HG03196 (cell line): ENCODE results near the gene CNTNAP2.

Source experiments
- ATAC-seq: cut with Tn5 transposase; IDR thresholded peaks from one replicate; pipeline ENCODE4 v1.9.1; 2021; ENCODE audit not compliant: unreplicated experiment

Gene CNTNAP2

DNA sequence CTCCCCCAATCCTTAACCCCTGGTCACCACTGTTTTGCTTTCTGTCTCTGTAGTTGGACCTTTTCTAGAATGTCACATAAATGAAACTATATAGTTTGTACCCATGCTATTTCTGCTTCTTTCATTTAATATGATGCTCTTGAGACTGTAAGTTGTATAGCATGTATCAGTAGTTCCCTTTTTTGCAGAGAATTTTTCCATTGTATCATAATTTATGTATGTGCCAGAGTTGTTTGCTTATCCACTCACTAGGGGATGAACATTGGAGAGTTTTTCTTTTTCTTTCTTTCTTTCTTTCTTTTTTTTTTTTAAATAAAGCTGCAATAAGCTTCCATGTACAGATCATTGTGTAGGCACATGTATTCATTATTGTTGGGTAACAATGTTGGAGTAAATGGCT is 544.8 kb downstream of the CNTNAP2 start:
- no peak for ATAC-seq

GRCh38 chr7:146661929-146662328 is 545.3 kb downstream of the CNTNAP2 start:
- ATAC-seq, result no peak

DNA sequence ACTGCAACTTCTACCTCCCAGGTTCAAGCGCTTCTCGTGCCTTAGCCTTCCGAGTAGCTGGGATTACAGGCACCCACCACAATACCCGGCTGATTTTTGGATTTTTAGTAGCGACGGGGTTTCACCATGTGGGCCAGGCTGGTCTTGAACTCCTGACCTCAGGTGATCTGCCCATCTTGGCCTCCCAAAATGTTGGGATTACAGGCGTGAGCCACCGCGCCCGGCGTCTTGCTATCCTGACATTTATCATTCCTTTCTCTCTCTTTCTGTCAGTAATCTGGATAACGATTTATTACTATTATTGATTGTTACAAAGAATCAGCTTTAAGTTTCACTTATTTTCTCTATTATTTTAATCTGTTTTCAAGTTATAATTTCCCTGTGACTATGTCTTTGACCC is 548.4 kb downstream of the CNTNAP2 start:
- ATAC-seq, result no peak

- ATAC-seq, result no peak
Observed at GRCh38 chr7:146670532-146670931, 553.9 kb downstream of the CNTNAP2 start.

- ATAC-seq, result no peak
Observed at GRCh38 chr7:146681487-146681886, 564.9 kb downstream of the CNTNAP2 start.

GRCh38 chr7:146683439-146683838 is 566.8 kb downstream of the CNTNAP2 start:
- no peak for ATAC-seq

DNA sequence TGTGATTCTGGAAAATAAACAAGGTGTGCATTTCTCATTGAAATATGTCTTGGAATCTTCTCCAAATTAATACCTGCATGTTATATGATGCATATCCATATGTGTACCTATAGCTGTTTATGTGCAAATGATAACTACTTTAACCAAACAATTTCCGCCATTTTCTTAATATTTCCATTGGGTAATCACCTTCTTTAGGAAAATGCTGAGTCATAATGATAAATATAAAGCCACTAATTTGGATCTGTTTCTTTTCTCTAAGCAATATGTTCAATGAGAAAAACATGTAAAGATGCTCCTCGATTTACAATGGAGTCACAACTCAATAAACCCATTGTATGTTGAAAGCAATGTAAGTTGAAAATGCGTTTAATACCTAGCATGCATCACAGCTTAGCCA is 574.4 kb downstream of the CNTNAP2 start:
- no peak for ATAC-seq

- ATAC-seq, result no peak
Observed at GRCh38 chr7:146698995-146699610, 582.5 kb downstream of the CNTNAP2 start.

DNA sequence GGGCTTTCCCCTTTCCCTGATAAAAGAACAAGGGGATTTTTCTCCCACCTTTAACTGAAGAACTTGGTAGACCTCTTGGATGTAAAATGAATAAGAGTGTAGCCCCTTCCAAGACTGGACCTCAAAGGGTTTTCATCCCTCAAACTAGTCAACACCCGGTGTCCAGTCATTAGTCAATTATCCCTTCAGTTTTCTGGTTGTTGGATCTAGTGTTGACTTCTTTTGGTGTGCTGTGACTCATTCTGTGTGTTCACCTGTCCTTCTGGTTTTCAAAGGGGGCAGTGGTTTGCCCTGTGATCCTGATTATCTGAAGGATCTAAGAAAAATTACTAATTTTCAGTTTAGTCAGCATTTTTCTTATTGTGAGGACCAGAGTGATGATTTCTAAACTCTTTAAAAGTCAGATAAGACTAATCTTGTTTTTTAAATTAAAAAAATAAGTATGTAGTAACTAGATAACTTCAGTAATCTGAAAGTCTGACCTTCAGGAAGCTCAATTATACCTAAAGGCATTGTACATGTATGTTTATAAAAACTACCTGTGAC is 583.5 kb downstream of the CNTNAP2 start:
- ATAC-seq, result no peak

DNA sequence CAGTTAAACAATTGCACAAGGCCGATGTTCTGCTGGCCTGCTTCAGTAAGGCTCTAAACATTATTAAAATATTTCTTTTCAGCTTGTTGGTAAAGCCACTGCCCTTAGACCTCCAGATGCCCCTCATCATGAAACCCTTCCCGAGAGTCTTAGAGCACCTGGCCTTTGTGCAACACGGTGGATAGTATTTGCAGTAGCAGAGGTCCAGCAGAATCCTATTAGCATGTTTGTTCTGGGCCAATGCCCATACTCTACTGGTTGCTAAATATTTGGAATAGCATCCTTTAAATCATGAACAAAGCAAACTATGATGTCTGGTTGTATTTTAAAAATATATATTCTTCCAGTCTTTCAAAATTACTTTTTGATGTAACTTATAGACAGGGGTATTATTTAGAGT is 584.6 kb downstream of the CNTNAP2 start:
- no peak for ATAC-seq

- no peak for ATAC-seq
Observed at GRCh38 chr7:146702898-146703297, 586.3 kb downstream of the CNTNAP2 start.

GRCh38 chr7:146709451-146710027 is 592.9 kb downstream of the CNTNAP2 start:
- ATAC-seq, result no peak

DNA sequence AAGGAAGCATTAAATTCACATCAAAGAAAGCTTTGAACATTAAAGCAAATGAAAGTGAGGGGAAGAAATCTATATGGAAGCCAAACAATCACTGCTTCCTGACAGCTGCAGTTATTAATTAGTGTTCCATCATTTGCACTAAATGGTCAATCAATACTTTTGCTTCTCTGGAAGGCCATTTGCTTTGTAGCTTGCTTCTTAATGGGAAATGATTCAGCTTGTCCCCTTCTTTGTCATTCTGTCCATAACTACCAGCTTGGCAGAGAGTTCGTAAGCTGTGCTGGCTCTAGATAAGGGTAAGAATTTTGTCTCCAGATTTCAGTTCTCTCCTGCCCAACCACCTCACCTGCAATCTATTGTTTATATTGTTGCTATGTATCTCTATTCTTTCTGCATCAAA is 596.6 kb downstream of the CNTNAP2 start:
- ATAC-seq, result no peak

- ATAC-seq, result no peak
Observed at GRCh38 chr7:146713934-146714333, 597.3 kb downstream of the CNTNAP2 start.

- no peak for ATAC-seq
Observed at GRCh38 chr7:146720195-146720594, 603.6 kb downstream of the CNTNAP2 start.

- ATAC-seq, result no peak
Observed at GRCh38 chr7:146722986-146723385, 606.4 kb downstream of the CNTNAP2 start.

DNA sequence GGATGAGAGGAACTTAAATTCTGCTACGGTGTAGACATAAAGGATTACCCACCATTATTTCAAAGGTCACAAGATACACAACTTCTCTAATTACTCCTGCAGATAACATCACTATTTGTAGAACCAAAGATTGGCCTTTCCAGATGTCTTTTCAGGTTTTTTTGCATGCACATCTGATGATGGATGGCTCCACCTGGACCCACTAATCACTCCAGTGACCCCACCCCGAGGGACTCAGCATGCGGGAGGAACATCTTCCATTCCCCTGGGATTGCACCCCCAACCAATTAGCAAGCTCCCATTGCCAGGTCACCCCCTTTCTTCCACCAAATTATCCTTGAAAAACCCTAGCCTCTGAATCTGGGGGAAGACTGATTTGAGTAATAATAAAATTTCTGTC is 608.9 kb downstream of the CNTNAP2 start:
- ATAC-seq, result no peak

DNA sequence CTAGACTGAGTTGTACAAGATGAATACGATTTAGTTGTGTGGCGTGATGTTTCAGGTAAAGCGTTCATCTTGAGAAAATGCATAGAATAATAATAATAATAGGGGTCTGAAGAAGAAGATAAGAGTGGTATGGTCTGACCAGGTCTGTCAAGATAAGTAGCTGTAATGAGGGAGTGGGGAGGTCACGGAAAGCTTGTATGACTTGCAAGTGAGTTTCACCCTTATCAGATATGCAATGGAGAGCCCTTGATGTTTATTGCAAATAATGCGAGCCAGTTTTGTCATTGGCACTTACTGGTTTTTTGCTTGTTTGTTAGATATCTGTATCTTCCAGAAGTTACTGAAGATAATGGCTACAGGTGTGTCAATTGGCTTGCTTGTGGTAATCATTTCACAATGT is 611.5 kb downstream of the CNTNAP2 start:
- no peak for ATAC-seq

GRCh38 chr7:146728611-146729010 is 612.0 kb downstream of the CNTNAP2 start:
- ATAC-seq, result no peak

DNA sequence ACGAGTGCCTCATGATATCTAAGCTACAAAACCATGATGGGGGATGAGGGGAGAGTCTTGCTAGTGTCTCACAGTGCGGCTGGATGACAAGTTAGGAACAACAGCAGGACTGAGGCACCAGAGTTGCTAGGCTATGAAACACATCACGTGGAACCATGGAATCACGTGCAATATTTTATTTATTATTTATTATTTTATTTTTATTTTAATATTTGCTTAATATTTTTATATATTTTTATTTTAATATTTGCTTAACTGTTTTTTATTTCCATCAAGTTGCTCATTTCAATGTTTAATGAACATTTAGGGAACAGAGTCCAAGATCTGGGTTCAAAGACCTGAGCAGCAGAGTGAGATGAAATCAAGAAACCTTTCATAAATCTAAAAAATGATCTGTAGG is 614.6 kb downstream of the CNTNAP2 start:
- ATAC-seq, result no peak

DNA sequence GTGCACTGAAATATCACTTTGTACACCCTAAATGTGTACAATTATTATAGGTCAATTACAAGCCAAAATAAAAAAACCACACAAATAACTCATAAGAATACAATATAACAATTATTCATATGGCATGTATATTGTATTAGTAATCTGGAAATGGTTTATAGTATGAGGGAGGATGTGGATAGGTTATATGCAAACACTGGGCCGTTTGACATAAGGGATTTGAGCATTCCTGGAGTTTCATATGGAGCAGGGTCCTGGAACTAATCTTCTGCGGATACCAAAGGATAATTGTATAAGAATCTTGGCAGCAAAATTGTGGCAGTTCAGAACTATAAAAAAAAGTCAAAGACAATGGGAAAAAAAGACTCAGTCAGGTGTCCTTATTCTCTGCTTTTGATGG is 619.4 kb downstream of the CNTNAP2 start:
- no peak for ATAC-seq

- no peak for ATAC-seq
Observed at GRCh38 chr7:146736446-146737190, 620.0 kb downstream of the CNTNAP2 start.
